Stimulated activated CD4-positive, alpha-beta T cell treated with anti-CD3 and anti-CD28 coated beads, TNF-alpha, amount 100 ng/mL, for 24 hours (primary cell): Measurements from ENCODE around the gene TNFRSF17.
"Not testable (repeated sequence)": the region's sequence is repeated elsewhere in the genome, so short reads cannot be mapped to it uniquely, and the experiment has no call there.

ENCODE experiments used
- DNase-seq, 3 experiments: peaks; one replicate each; pipeline ENCODE4 v3.0.0-alpha.2; 2020; ENCODE audit warnings: low read depth in 3 of 3

Gene TNFRSF17

DNA sequence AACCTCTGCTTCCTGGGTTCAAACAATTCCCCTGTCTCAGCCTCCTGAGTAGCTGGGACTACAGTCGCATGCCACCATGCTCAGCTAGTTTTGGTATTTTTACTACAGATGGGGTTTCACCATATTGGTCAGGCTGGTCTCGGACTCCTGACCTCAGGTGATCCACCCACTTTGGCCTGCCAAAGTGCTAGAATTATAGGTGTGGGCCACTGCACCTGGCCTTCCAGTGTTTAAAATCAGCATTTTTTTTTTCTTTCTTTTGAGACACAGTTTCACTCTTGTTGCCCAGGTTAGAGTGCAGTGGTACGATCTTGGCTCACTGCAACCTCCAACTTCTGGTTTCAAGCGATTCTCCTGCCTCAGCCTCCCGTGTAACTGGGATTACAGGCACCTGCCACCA lies 5.3 kb downstream of the TNFRSF17 start:
- not testable (repeated sequence) for DNase-seq

DNA sequence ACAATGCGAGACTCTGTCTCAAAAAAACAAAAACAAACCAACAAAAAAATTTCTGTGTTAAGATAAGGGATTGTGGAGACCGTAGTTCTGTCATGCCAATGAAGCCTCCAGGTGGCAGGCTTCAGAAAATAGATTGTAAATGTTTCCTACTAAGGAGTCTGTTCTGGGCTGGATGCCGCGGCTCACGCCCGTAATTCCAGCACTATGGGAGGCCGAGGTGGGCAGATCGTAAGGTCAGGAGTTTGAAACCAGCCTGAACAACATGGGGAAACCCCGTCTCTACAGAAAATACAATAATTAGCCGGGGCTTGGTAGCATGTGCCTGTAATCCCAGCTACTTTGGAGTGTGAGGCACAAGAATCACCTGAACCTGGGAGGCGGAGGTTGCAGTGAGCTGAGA lies 7.1 kb downstream of the TNFRSF17 start:
- DNase-seq: no peak

DNA sequence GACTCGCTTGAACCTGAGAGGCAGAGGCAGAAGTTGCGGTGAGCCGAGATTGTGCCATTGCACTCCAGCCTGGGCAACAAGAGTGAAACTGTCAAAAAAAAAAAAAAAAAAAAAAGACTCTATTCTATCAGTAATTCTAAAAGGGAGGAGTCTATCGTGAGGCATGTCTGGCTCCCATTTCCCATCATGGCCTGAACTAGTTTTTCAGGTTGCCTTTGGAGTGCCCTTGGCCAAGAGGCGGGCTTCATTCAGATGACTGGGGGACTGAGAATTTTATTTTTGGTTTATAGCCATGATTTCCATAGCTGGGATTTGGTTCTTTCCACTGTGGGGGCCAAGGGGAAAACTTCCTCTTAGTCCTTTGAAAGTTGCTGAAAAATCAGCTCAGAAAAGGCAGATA lies 8.1 kb downstream of the TNFRSF17 start:
- DNase-seq: no peak

DNA sequence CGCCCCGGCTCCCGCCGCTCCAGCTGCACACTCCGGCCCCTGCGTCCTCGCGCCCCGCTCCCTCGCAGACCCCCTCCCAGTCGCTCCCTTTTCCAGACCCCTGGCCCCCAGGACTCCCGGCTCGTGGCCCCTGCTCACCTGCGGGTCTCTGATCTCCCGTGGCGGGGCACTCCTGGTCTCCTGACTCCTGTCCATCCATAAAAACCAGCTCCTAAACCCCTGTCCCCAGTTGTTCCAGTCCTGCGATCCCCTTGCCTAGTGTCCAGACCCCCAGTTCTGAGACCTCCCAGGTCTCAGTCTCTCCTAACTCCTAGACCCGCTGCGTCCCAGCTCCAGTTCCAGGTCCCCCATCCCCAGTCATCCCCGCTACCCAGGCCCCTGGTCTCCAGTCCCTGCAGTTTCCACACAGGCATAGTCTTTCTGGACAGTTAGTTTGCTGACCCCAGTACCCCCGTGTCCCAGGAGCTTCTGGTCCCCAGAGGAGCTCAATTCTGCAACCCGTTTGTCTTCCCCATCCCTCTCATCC lies 11.9 kb downstream of the TNFRSF17 start:
- DNase-seq: peak in 1 of 3 experiments; percentile 1

DNA sequence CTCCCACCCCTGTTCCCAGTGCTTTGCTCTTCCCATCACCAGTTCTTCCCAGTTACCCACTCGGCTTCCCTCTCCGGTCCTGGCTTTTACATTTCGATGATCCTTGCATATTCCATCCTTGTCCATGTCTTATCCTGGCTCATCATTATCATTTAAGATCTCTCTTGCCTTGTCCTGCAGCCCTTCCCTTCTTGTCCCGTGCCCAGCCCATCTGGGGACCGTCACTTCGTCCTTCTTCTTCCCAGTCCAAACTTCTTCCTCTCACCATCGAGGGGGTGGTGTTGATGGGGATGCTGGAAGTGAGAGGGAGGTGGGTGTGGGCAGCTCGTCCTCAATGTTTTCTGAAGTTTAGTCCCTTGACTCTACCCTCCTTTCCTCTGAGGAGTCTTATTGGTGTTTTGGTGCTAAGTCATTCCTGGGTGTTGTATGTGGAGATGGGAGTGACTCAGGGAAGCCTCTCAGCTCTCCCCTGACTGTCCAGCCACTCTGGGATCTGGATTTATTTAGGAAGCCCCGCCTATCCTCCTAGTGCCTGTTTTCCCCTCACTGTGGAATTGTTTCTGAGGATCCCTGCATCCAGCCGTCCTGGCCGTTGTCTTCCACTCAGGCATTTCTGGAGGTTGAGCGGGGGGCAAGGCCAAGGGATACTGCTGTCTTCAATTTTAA lies 12.5 kb downstream of the TNFRSF17 start:
- DNase-seq: no peak

DNA sequence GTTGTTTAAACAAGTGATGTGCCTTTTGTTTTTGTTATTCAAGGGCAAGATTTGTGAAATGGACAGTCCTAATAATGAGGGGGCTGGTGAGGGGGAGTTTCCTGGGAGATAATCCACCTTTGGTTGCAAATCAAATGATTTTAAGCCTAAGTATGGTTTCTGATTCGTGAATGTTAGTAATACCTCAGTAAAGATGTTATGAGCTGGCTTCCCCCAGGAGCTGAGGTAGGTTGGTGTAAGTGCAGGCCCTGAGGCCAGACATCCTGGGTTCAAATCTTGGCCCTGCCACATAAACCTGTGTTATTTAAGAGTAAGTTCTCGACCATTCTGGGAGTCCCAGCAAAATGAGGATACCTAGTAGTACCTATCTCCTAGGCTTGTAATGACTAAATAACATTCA lies 13.1 kb downstream of the TNFRSF17 start:
- DNase-seq: no peak

DNA sequence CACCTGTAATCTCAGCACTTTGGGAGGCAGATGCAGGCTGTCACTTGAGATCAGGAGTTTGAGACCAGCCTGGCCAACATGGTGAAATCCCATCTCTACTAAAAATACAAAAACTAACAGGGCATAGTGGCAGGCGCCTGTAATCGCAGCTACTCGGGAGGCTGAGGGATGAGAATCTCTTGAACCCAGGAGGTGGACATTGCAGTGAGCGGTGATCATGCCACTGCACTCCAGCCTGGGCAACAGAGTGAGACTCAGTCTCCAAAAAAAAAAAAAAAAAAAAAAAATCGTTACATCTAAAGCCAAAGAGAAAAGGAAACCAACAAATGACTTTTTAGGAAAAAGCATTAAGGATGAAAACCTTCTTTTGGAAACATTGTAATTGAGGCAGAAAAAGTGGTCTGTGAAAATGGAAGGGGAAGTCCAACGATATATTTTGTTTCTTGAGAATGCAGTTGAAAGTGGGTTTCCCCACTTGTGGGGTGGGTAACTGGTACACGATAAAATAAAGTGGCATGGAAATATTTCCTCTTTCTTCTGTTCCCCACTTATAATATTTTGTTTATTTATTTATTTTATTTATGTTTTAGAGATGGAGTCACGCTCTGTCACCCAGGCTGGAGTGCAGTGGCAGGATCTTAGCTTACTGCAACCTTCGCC lies 14.1 kb downstream of the TNFRSF17 start:
- no peak for DNase-seq

DNA sequence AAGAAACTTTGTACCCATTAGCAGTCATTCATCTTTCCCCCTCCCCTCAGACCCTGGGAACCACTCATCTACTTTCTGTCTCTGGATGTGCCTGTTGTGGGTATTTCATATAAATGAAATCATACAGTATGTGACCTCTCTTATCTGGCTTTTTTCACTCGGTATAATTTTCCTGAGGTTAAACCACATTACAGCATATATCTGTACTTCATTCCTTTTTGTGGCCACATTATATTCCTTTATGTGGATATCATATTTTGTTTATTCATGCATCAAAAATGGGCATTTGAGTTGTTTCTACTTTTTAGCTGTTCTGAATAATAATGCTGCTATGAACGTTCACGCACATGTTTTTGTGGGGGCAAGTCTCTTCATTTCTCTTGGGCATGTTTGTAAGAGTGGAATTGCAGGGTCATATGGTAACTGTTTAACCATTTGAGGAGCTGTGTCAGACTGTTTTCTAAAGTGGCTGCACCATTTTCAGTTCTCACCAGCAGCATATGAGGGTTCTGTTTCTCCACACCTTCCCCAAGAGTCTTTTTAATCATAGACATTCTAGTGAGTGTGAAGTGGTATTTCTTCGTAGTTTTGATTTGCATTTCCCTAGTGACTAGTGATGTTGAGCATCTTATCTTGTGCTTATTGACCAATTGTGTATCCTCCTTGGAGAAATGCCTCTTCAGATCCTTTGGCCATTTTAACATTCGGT lies 15.3 kb downstream of the TNFRSF17 start:
- DNase-seq: no peak

DNA sequence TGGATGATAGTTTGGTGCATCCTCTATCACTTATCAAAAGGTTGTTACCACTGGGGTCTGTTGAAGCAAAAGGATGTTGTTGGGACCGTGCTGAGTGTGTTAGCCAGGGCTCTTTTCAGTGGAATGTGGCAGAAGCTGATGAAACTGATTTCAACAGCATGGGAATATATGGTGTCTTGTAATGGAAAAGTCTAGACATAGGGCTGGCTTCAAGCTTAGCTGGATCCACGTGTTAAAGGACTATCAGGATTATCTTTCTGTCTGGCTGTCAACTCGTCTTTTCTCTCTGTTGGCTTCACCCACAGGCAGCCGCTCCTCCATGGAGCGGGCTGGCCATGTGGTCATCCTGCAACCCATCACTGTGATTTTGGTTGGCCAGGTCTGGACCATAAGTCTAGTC lies 20.2 kb downstream of the TNFRSF17 start:
- no peak for DNase-seq

DNA sequence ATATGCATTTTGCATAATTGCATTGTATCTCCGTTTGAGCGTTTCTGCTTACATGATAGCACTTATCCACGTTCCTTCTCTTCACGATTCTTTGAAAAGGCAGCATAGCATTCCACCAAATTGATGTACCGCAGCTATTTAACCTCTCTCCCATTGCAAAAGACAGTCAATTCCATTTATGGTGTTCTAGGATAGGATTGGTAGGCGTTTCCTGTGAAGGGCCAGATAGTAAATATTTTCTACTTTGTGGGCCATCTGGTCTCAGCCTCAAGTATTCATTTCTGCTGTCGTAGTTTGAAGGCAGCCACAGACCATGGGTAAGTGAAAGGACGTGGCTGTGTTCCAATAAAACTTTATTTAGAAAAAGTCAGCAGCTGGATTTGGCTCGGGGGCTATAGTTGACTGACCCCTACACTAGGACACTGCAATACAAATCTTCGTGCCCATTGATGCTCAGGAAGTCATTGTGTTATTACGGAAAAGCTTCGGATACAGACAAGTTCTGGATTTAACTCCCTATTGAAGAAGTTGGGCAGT lies 21.6 kb downstream of the TNFRSF17 start:
- no peak for DNase-seq

DNA sequence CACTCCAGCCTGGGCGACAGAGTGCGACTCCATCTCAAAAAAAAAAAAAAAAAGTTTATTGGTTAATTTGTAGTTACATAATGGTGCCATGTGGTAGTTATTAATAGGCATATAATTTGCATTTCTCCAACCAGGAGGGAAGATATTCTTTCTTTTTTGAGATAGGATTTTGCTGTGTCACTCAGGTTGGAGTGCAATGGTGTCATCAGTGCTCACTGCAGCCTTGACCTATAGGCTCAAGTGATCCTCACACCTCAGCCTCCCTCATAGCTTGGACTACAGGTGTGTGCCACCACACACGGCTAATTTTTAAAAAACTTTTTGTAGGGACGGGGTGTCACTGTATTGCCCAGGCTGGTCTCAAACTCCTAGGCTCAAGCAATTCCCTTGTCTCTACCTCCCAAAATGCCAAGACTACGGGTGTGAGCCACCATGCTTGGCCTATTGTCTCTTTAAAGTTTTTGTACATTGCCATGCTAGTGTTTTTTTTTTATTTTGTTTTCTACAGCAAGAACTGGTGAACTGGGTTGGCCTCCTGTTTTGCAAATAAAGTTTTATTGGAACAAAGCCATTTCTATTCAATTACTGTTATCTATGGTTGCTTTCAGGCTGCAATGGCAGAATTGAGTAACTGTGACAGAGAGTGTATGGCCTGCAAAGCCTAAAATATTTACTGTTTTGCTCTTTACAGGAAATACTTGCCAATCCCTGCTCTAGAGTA lies 23.4 kb downstream of the TNFRSF17 start:
- DNase-seq: no peak

DNA sequence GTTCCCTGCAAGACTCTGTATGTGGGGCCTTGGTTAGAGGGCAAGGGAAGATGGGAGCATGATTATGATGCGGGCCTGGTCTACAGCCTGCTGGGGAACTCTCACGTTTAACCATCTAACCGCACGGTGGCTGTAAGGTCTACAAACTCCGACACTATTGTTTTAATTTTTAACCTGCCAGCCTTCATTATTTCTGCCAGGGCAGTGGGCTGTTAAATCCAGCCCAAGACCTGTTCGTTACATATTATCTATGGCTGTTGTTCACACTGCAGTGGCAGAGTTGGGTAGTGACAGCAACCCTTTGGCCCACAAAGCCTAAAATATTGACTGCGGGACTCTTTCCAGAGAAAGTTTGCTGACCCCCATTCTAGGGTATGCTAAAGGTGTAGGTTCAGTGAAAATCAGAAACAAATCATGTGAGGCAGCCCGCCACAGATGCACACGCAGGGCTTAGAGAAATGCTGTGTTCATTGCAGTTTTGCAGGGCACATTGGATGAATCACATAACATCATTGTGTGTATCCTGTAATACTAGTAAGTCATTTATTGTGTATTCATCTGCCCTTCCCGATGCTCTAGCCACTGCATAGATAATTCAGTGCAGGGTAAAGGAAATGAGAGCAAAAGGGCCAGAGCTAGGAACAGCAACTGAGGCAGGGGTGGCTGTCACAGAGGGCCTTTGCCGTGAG lies 25.8 kb downstream of the TNFRSF17 start:
- DNase-seq: no peak

DNA sequence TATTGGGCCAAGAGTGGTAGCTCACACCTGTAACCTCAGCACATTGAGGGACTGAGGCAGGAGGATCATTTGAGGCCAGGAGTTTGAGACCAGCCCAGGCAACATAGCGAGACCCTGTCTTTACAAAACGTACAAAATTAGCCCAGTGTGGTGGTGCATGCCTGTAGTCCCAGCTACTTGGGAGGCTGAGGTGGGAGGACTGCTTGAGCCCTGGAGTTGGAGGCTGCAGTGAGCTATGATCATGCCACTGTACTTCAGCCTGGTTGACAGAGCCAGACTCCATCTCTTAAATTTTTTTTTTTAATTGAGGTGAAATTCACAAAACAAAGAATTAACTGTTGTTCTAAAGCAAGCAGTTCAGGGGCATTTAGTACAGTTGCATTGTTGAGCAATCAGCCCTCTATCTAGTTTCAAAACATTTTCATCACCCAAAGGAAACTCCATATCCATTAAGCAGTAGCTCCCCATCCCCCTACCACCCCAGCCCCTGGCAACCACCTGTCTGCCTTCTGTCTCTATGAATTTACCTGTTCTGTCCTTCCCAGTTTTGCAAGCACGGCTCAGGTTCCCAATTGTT lies 27.1 kb downstream of the TNFRSF17 start:
- DNase-seq: no peak

DNA sequence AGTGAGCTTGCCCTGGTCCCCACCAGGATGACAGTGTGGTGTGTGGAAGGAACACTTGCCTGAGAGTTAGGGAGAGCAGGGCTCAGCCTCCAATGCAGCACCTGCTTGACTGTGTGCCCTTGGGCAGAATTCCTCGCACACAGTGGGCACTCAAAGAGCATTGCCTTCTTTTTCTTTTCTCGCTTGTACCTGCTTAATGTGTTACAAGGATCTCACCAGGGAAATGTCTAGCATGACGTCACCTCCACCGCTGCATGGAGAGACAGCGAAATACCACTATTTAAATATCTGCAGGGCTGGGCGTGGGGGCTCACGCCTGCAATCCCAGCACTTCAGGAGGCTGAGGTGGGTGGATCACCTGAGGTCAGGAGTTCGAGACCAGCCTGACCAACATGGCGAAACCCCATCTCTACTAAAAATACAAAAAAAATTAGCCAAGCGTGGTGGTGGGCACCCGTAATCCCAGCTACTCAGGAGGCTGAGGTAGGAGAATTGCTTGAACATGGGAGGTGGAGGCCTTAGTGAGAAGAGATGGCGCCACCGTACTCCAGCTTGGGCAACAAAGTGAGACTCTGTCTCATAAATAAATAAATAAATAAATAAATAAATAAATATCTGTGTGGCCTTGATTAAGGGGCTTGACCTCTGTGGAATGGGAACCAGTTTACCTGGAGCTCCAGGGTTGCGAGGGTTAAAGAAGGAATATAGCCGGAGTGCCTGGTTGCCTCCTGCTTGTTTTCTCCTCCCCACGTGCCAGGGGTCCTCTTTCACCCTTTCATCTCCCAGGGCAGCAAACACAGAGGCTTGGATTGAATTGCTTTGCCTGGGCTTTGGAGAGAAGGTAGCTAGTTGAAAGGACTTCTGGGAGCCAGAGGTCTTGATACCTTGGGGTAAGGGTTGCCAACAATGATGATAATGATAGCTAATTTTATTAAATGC lies 27.8 kb downstream of the TNFRSF17 start:
- DNase-seq: no peak

DNA sequence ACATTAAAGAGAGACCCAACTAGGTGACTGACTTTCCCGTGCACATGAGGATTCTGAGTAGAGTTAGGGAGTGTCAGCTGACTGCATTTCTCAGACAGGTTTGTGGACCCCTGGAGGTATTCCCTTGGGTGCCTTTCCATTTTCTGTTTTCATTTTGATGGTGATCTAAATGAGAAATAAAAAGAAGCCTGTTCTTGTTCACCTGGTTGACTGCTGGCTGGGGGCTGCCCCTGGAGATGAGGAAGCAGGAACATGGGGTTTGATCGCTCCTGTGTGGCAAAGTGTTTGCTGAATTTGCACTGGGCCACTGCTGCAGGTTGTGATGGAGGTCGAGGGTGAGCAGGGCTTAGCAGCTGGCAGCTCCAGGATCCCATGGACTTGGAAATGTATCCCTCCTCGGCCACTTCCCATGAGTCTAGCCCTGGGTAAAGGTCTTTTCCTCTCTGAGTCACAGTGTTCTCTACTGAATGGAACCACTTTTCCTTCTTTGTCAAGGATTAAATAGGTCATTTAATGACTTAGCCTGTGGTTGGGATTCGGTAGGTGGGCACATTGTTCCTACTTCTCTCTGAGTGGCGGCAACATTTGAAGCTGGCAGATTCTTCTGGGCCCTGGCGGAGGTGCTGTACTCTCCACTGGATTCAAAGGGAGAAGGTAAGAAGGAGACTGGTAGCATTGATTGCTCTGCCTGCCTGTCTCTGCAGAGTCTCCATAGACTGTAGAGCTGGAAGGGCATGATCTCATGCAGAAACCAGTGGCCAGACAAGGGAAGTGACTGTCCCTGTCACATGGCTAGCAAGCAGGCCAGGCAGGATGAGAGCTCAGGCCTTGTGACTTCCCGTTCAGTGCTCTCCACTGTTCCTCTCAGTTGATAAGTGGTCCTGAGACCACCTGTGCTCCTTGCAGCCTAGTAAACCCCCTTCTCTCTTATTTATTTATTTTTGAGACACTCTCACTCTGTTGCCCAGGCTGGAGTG lies 29.4 kb downstream of the TNFRSF17 start:
- DNase-seq: no peak

DNA sequence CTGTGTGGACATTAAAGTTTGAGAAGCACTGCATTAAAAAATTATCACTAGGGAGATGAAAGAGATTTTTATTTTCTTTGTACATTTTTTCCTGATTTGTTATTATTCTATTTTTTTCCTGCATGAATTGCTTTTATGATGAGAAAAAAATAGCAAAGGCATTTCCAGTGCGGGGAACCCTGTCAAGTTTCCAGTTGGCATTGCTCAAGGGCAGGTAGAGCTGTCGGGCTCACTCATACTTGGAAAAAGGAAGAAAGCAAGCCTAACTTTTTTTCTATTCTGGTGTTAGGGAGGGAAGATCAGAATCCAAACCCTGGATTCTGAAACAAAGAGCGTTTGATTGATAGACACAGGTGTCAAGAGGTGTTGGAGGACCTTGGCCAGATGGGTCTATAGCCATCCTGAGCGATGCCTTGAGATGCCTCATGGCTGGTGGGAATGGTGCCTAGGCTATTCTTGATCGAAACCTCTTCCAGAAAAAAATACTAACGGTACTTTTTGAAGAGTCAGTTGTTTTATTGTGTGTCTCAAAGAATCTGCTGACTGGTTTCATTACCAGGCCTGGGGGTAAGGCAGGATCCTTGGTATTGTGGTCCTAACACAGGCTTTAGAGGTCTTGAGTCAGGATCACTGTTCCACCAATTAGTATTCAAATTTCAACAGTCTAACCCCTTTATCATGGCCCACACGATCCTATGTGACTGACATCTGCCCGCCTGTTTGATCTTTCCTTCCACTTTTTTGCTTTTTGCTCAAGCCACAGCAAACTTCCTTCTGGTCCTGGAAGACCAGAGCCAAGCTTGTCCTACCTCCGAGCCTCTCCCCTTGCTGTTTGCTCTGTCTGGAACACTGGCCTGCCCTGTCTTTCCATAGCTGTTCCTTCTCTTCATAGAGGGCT lies 31.7 kb downstream of the TNFRSF17 start:
- no peak for DNase-seq

DNA sequence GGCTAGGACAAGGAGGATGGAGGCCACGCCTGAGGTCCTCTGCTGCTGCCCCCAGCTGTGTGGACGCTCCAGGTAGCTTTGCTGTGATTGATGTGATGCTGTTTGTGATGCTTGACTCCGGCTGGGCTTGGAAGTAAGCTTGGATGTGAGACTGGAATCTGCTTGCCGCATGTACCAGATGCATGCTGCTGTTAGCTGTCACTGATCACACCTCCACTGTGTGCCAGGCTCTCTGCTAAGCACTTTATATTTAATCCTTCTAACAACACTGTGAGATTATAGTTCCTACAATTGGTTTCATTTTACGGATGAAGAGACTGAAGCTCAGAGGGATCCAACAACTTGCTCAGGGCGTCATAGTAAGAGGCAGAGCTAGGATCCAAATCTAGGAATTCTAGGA lies 35.0 kb downstream of the TNFRSF17 start:
- no peak for DNase-seq
